ENCODE measurements around the gene VPS39.

Gene VPS39

DNA sequence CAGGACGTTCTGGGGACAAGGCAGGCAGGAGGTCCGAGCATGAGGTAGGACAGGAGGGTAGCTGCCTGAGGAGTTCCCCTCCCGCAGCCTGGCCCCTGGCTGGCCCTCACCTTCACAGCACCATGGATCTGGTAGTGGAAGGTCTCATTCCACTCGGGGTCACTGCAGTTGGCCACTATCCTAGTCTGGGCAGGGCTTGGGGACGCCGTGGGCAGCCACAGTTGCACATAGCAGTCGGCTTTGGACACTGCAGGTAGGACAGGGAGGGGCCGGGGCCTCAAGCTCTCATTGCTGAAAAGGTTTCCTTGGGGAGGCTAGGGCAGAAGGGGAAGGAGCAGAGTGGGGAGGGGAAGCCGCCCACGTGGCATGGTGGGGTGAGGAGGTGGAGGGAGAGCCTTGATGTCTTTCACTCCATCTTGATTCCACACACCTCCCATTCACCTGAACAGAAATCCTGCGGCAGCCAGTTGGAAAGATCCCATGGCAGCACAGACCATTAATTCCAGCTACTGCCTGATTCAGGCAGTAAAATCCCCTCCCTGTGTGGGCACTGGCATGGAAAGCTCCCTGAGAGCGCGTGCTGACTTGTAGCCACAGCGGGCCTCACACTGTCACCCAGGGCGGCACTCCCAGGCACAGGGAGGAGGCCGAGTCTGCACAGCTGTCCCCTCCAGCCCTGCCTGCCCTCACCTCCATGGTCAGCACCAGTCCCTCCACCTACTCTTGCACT lies 53.7 kb downstream of the VPS39 start:
- Histone ChIP-seq H3K9me3 (ENCODE audit: insufficient read depth, low read length, severe bottlenecking) (no peaks in the 10 kb centered on the region), H2AFZ (ENCODE audit: low read depth, low read length) (no peak overlapping the region), H3K4me1 (ENCODE audit: insufficient read depth, low read length) (no peaks in the 10 kb centered on the region), H3K4me2 (ENCODE audit: insufficient read depth, low read length) (no peak overlapping the region), H4K20me1 (ENCODE audit: insufficient read depth, low read length) (no peaks in the 10 kb centered on the region), H3K9ac (ENCODE audit: low read depth, low read length) (no peak overlapping the region), H3K4me3 (ENCODE audit: low read depth in 1 of 2, low read length in 2 of 2) (no peak overlapping the region), H3K79me2 (ENCODE audit: insufficient read depth, low read length) (no peaks in the 10 kb centered on the region), H3K36me3 (ENCODE audit: insufficient read depth, low read length) (peaks cover 2% of the 10 kb centered on the region), H3K27me3 (ENCODE audit: insufficient read depth, low read length, poor library complexity) (no peaks in the 10 kb centered on the region), H3K27ac (ENCODE audit: low read length) (no peak overlapping the region)
- ATAC-seq (ENCODE audit: insufficient read depth, low read depth) (no peak), DNase-seq (no peak)
- TF ChIP-seq, protein P1, sequence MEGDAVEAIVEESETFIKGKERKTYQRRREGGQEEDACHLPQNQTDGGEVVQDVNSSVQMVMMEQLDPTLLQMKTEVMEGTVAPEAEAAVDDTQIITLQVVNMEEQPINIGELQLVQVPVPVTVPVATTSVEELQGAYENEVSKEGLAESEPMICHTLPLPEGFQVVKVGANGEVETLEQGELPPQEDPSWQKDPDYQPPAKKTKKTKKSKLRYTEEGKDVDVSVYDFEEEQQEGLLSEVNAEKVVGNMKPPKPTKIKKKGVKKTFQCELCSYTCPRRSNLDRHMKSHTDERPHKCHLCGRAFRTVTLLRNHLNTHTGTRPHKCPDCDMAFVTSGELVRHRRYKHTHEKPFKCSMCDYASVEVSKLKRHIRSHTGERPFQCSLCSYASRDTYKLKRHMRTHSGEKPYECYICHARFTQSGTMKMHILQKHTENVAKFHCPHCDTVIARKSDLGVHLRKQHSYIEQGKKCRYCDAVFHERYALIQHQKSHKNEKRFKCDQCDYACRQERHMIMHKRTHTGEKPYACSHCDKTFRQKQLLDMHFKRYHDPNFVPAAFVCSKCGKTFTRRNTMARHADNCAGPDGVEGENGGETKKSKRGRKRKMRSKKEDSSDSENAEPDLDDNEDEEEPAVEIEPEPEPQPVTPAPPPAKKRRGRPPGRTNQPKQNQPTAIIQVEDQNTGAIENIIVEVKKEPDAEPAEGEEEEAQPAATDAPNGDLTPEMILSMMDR (IDR thresholded peaks at IDR 0.05; ENCODE audit: borderline replicate concordance, extremely low read depth, low read length, poor library complexity, severe bottlenecking): no peak
- no peak for TF ChIP-seq EZH2 (IDR thresholded peaks at IDR 0.05; ENCODE audit: borderline replicate concordance, low read depth, low read length, severe bottlenecking)

DNA sequence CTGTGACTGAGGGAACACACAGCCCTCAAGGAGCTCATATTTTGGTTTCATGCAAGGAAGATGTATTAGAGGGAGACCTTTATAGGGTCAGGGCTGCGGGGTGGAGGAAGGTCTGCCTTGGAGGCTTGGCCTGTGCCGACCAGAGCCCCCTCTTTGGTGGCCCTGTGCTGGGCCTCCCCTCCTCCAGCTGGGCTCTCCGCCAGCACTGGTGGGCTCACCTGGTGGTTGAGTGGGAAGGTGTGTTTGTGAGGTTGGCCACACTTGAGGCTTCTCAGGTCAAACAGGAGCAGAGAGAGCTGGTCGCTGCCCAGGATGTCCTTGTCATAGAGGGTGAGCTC lies 54.3 kb downstream of the VPS39 start:
- Histone ChIP-seq H3K9ac (ENCODE audit: low read depth, low read length) (no peak overlapping the region), H3K27me3 (ENCODE audit: insufficient read depth, low read length, poor library complexity) (no peaks in the 10 kb centered on the region), H3K27ac (ENCODE audit: low read length) (no peak overlapping the region), H3K79me2 (ENCODE audit: insufficient read depth, low read length) (no peaks in the 10 kb centered on the region), H3K4me1 (ENCODE audit: insufficient read depth, low read length) (no peaks in the 10 kb centered on the region), H3K9me3 (ENCODE audit: insufficient read depth, low read length, severe bottlenecking) (no peaks in the 10 kb centered on the region), H3K4me2 (ENCODE audit: insufficient read depth, low read length) (no peak overlapping the region), H4K20me1 (ENCODE audit: insufficient read depth, low read length) (no peaks in the 10 kb centered on the region), H3K4me3 (ENCODE audit: low read depth in 1 of 2, low read length in 2 of 2) (no peak overlapping the region), H3K36me3 (ENCODE audit: insufficient read depth, low read length) (no peaks in the 10 kb centered on the region), H2AFZ (ENCODE audit: low read depth, low read length) (no peak overlapping the region)
- TF ChIP-seq EZH2 (IDR thresholded peaks at IDR 0.05; ENCODE audit: borderline replicate concordance, low read depth, low read length, severe bottlenecking): no peak
- TF ChIP-seq, protein P1 (IDR thresholded peaks at IDR 0.05; ENCODE audit: borderline replicate concordance, extremely low read depth, low read length, poor library complexity, severe bottlenecking): no peak
- DNase-seq: no peak
- no peak for ATAC-seq (ENCODE audit: insufficient read depth, low read depth)

DNA sequence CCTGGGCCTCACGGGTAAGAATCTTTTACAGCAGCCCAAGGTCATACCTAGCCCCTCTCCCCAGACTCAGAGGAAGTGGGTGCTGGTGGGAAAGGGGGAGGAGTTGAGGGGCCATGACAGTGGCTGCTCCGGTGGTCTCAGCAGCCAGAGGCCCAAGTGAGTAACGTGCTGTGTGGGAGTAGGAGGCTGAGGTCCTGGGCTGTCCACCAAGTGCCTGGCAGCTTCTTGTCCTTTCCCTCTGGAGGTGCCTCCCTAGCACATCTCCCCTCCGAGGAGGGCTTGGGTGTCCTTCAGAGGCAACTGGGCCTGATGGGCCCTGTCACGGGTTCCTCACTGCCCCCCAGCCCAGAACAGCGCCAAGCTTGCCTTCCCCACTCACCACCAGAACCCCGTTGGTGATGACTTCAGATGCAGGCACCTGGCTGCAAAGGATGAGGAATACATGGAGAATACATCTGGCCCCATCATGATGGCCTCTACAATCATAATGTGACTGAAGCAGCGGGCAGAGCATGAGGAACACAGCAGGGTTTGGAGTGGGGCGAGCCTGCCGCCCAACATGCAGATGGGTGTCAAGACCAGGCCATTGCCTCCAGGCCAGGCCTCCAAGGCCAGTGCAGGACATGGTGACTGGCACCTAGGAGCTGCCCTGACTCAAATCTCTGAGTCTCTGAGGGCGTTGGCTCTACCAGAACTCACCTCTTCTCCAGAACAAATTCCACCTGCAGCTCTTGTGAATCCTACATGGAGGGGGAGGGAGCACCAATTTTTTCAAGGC lies 55.0 kb downstream of the VPS39 start:
- no peak for ATAC-seq (ENCODE audit: insufficient read depth, low read depth)
- Histone ChIP-seq H3K4me1 (ENCODE audit: insufficient read depth, low read length) (no peaks in the 10 kb centered on the region), H3K4me3 (ENCODE audit: low read depth in 1 of 2, low read length in 2 of 2) (no peak overlapping the region), H4K20me1 (ENCODE audit: insufficient read depth, low read length) (no peaks in the 10 kb centered on the region), H3K27ac (ENCODE audit: low read length) (no peak overlapping the region), H3K9ac (ENCODE audit: low read depth, low read length) (no peak overlapping the region), H2AFZ (ENCODE audit: low read depth, low read length) (no peak overlapping the region), H3K4me2 (ENCODE audit: insufficient read depth, low read length) (no peak overlapping the region), H3K27me3 (ENCODE audit: insufficient read depth, low read length, poor library complexity) (no peaks in the 10 kb centered on the region), H3K79me2 (ENCODE audit: insufficient read depth, low read length) (no peaks in the 10 kb centered on the region), H3K9me3 (ENCODE audit: insufficient read depth, low read length, severe bottlenecking) (no peaks in the 10 kb centered on the region), H3K36me3 (ENCODE audit: insufficient read depth, low read length) (no peaks in the 10 kb centered on the region)
- DNase-seq: no peak
- TF ChIP-seq, protein P1 (IDR thresholded peaks at IDR 0.05; ENCODE audit: borderline replicate concordance, extremely low read depth, low read length, poor library complexity, severe bottlenecking): no peak
- no peak for TF ChIP-seq EZH2 (IDR thresholded peaks at IDR 0.05; ENCODE audit: borderline replicate concordance, low read depth, low read length, severe bottlenecking)

Data from DND-41 (cell line).